Nephron (organoid): ENCODE results near the gene TBCEL.

Source experiments
- H3K27ac Mint-ChIP-seq, 3 experiments: 2 replicates each; pipeline ENCODE4 v1.8.0; 2020; ENCODE audit warnings: mixed read lengths in 3 of 3, mild to moderate bottlenecking in 2 of 3, moderate library complexity in 1 of 3
- H3K27me3 Mint-ChIP-seq: 2 replicates; pipeline ENCODE4 v1.8.0; 2021; ENCODE audit warnings: low read depth, mild to moderate bottlenecking, moderate library complexity, mixed read lengths
- H3K36me3 Mint-ChIP-seq: 2 replicates; pipeline ENCODE4 v1.8.0; 2020; ENCODE audit warnings: low read depth, mixed read lengths
- H3K4me1 Mint-ChIP-seq: 2 replicates; pipeline ENCODE4 v1.8.0; 2020; ENCODE audit warnings: mixed read lengths
- H3K4me3 Mint-ChIP-seq, 3 experiments: 2 replicates each; pipeline ENCODE4 v1.8.0; 2020; ENCODE audit warnings: mild to moderate bottlenecking in 3 of 3, mixed read lengths in 3 of 3, moderate library complexity in 2 of 3
- H3K9me3 Mint-ChIP-seq: 2 replicates; pipeline ENCODE4 v1.8.0; 2020; ENCODE audit warnings: mixed read lengths
- TF ChIP-seq, protein P1 (sequence below), 3 experiments: fragments of 200-600 bp; sonication (generic); IDR thresholded peaks; one replicate each; pipeline ENCODE4 v1.5.0; 2021; ENCODE audit warnings: antibody characterized with exemption in 3 of 3; ENCODE audit not compliant: unreplicated experiment in 3 of 3

Gene TBCEL

DNA sequence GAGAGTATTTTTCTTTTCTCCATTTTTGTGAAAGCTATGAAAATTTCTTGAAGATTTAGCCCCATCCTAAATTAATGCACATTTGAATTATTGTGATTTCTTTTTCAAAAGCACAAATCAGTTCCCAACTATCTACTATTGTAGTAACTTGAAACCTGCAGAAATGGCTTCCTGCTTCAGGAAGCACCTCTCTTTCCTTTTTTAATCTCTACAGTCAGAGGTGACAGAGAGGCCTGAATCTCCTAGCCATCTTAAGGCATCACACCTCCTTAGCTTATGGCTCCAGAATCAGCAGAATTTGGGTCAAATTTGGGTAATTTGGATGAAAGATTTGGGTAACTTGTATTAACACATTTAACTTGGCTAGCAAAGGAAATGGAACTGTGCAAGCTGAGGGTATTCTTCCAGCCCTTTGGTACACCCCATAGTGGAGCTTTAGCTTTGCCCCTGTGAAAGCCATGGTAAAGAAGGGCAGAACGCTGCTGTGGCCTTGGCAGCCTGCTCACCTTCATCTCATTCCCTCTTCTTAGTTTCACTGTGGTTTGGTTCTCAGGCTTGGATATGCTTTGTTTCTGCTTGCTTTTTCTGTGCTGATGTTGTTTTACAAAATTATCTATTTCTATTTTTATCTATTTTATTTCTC, 16.2 kb downstream of the TBCEL start:
- no peak overlapping the region for H3K27ac Mint-ChIP-seq
- no peak overlapping the region for H3K4me3 Mint-ChIP-seq
- no peaks in the 10 kb centered on the region for H3K36me3 Mint-ChIP-seq
- H3K9me3 Mint-ChIP-seq: no peaks in the 10 kb centered on the region
- H3K27me3 Mint-ChIP-seq: no peaks in the 10 kb centered on the region
- no peaks in the 10 kb centered on the region for H3K4me1 Mint-ChIP-seq
- TF ChIP-seq, protein P1, sequence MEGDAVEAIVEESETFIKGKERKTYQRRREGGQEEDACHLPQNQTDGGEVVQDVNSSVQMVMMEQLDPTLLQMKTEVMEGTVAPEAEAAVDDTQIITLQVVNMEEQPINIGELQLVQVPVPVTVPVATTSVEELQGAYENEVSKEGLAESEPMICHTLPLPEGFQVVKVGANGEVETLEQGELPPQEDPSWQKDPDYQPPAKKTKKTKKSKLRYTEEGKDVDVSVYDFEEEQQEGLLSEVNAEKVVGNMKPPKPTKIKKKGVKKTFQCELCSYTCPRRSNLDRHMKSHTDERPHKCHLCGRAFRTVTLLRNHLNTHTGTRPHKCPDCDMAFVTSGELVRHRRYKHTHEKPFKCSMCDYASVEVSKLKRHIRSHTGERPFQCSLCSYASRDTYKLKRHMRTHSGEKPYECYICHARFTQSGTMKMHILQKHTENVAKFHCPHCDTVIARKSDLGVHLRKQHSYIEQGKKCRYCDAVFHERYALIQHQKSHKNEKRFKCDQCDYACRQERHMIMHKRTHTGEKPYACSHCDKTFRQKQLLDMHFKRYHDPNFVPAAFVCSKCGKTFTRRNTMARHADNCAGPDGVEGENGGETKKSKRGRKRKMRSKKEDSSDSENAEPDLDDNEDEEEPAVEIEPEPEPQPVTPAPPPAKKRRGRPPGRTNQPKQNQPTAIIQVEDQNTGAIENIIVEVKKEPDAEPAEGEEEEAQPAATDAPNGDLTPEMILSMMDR (IDR thresholded peaks at IDR 0.05; ENCODE audit: unreplicated experiment in 3 of 3): no peak

DNA sequence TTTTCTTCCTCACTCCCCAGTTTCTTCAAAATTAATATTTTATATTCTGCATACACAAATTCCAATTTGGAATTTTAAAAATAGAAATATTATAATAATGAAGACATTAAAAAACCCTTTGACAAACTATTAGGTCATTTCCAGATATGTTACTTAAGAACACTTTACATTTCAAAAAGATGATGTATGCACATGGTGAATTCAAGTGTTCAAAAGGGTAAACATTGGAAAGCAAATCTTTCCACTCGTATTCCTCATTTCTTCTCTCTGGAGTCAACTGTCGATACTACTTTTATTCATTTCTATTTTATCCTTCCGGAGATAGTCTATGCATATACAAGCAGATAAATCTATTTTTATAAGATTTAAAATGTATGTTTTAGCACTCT, 16.7 kb downstream of the TBCEL start:
- Mint-ChIP-seq H3K9me3 (no peaks in the 10 kb centered on the region), H3K27me3 (no peaks in the 10 kb centered on the region), H3K36me3 (no peaks in the 10 kb centered on the region), H3K4me3 (no peak overlapping the region), H3K27ac (no peak overlapping the region), H3K4me1 (no peaks in the 10 kb centered on the region)
- TF ChIP-seq, protein P1 (IDR thresholded peaks at IDR 0.05; ENCODE audit: unreplicated experiment in 3 of 3): no peak

- Mint-ChIP-seq H3K4me1 (no peaks in the 10 kb centered on the region), H3K27ac (no peak overlapping the region), H3K9me3 (no peaks in the 10 kb centered on the region), H3K27me3 (no peaks in the 10 kb centered on the region), H3K4me3 (no peak overlapping the region), H3K36me3 (peaks cover 3% of the 10 kb centered on the region)
- TF ChIP-seq, protein P1 (IDR thresholded peaks at IDR 0.05; ENCODE audit: unreplicated experiment in 3 of 3): no peak
Observed at GRCh38 chr11:121041072-121041471, 17.2 kb downstream of the TBCEL start.

DNA sequence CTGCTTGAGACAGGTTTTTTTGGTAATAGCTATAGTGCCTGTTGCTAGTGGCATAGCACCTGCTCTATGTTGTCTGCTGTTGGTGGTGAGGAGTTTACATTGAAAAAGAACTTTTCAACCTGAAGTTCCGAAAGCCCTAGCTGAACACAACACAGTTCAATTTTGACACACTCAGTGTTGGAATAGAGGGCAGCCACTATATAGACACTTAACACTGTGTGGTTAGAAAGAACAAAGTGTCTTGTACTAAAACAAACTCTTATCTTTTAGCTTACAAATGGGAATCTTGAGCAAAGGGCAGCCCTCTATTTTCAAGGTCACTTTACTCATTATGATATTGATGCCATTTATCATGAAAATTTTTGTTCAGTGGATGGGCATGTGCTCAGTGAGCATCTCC, 18.4 kb downstream of the TBCEL start:
- Mint-ChIP-seq H3K4me1 (no peaks in the 10 kb centered on the region), H3K27me3 (no peaks in the 10 kb centered on the region), H3K9me3 (no peaks in the 10 kb centered on the region), H3K27ac (no peak overlapping the region), H3K4me3 (no peak overlapping the region), H3K36me3 (peaks cover 16% of the 10 kb centered on the region)
- TF ChIP-seq, protein P1 (IDR thresholded peaks at IDR 0.05; ENCODE audit: unreplicated experiment in 3 of 3): no peak

DNA sequence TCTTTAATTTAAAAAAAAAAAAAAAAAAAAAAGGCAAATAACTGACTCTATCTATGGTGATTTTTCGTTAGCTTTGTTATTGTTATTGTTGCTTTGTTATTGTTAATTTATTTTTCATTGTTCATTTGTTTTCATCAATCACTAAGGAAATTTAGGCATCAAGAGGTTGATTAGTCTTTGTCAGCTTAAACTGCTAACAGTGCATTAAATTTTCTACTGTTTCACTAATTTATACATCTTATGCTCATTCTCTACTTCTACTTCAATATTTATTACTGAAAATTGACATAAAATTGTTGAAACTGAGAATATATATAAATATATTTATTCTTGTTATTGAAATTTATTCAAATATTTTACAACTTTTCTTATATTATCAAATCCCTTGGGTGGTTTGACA, 24.0 kb downstream of the TBCEL start:
- H3K27ac Mint-ChIP-seq: no peak overlapping the region
- TF ChIP-seq, protein P1 (IDR thresholded peaks at IDR 0.05; ENCODE audit: unreplicated experiment in 3 of 3): no peak
- no peaks in the 10 kb centered on the region for H3K4me1 Mint-ChIP-seq
- no peaks in the 10 kb centered on the region for H3K27me3 Mint-ChIP-seq
- H3K36me3 Mint-ChIP-seq: peaks cover 37% of the 10 kb centered on the region
- H3K9me3 Mint-ChIP-seq: no peaks in the 10 kb centered on the region
- H3K4me3 Mint-ChIP-seq: no peak overlapping the region

DNA sequence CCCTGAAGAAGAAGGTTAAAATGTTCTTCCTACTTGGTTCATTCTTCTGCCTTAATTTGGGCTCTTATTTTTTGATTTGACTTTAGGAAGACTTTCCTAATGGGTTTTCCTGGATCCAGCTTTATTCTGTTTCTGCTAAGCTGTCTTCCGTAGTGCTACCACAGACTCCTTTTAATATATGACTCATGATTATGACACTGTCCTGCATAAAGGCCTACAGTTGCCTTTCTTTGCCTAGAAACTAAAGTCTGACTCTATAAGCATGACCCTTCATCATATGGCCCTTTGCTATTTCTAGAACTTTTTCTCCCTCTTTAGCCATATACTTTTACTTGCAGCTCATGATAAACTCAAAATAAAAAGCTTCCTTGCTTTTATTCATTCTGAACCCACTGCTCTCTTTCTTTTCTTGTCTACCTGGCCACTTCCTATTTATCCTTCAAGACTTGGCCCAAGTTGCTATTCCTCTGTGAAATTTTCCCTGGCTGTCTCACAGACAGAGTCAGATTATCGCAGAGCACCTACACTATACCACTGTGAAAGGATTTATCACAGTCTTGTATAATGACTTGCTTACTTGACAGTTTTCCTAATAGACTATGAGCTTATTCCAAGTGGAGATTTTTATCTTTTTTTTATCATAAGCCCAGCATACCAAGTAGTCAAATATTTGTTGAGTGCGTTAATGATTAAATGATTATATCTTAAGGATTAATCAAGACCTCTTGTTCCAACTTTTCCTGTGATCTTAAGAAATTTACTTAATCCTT, 24.7 kb downstream of the TBCEL start:
- H3K9me3 Mint-ChIP-seq: no peaks in the 10 kb centered on the region
- no peak overlapping the region for H3K4me3 Mint-ChIP-seq
- H3K27ac Mint-ChIP-seq: no peak overlapping the region
- H3K27me3 Mint-ChIP-seq: no peaks in the 10 kb centered on the region
- TF ChIP-seq, protein P1 (IDR thresholded peaks at IDR 0.05; ENCODE audit: unreplicated experiment in 3 of 3): no peak
- H3K36me3 Mint-ChIP-seq: peaks cover 43% of the 10 kb centered on the region
- H3K4me1 Mint-ChIP-seq: no peaks in the 10 kb centered on the region
